K562 (cell line): Measurements from ENCODE around the gene SELENOM. TPM values are rescaled to one million over a fixed set of nuclear protein-coding genes. Genes with fewer than 3 reads are reported as not detected.

Experiments used
- ATAC-seq: fragments of 200-7000 bp; cut with Tn5 transposase; 3 replicates; pipeline ENCODE4 v1.9.1; 2020; ENCODE audit warnings: moderate library complexity
- BruUV-seq: library from RNA; stranded (reverse); fragments of 400-500 nt; replicated peaks from 2 replicates; lab custom pipeline; 2021; lab: Mats Ljungman, UMichigan
- CTCF ChIA-PET: fragments of 300-600 bp; formaldehyde crosslinking; extraction: SDS; loops from one replicate; lab custom pipeline; 2021; ENCODE audit warnings: low intra/inter-chr PET ratio; lab: Yijun Ruan, JAX
- POLR2A ChIA-PET: fragments of 300-600, 350-650 bp; sonication (Branson Sonifier 250); formaldehyde crosslinking; extraction: SDS; loops from one replicate; lab custom pipeline; 2021; ENCODE audit warnings: antibody characterized with exemption, inconsistent platforms; lab: Yijun Ruan, JAX
- DNase-seq, 4 experiments: peaks; one replicate each; pipeline versions ENCODE4 v3.0.0 to v3.0.0-alpha.2; 2011 to 2018; ENCODE audit warnings: low spot score in 3 of 4, mixed read lengths in 3 of 4; ENCODE audit errors: extremely low read depth in 1 of 4
- FAIRE-seq: peaks from 2 replicates; lab custom pipeline; 2011; peaks lifted over from hg19 to GRCh38; lab: Jason Lieb, UNC
- H2AFZ ChIP-seq: 2 replicates; pipeline ENCODE4 v1.6.0; 2011; ENCODE audit warnings: low read depth, low read length, control low read depth, inconsistent platforms
- H3K27ac ChIP-seq: fragments of 200-600 bp; 3 replicates; pipeline ENCODE4 v1.8.0; 2011; ENCODE audit warnings: low read depth, mild to moderate bottlenecking, control low read depth, inconsistent platforms, low read length, moderate library complexity, mixed read lengths; ENCODE audit errors: extremely low read depth
- H3K27me3 ChIP-seq, 2 experiments: fragments of 300-600 bp in 1 of 2; 2 replicates in 1 of 2; 3 replicates in 1 of 2; pipeline versions ENCODE4 v1.6.0 to v1.8.0; 2011; ENCODE audit warnings: inconsistent platforms in 2 of 2, low read length in 2 of 2, mild to moderate bottlenecking in 1 of 2, mixed read lengths in 1 of 2, moderate library complexity in 1 of 2; ENCODE audit not compliant: control insufficient read depth in 2 of 2, insufficient read depth in 2 of 2
- H3K36me3 ChIP-seq: fragments of 300-600 bp; 3 replicates; pipeline ENCODE4 v1.8.0; 2011; ENCODE audit warnings: mild to moderate bottlenecking, low read length, inconsistent platforms; ENCODE audit not compliant: control insufficient read depth, insufficient read depth
- H3K4me1 ChIP-seq, 2 experiments: fragments of 200-600 bp in 1 of 2; replicated peaks in 1 of 2; 2 replicates in 1 of 2; 3 replicates in 1 of 2; pipeline versions ENCODE4 v1.5.1 to v1.8.0; 2011; ENCODE audit warnings: inconsistent platforms in 2 of 2, low read length in 2 of 2, mild to moderate bottlenecking in 1 of 2, mixed read lengths in 1 of 2, moderate library complexity in 1 of 2; ENCODE audit not compliant: control insufficient read depth in 2 of 2, insufficient read depth in 2 of 2
- H3K4me2 ChIP-seq: 2 replicates; pipeline ENCODE4 v1.6.1; 2011; ENCODE audit warnings: low read length, control low read depth, inconsistent platforms, mixed read lengths; ENCODE audit not compliant: insufficient read depth
- H3K4me3 ChIP-seq: fragments of 200-600 bp; sonication (generic), shearing (Covaris generic); 2 replicates; pipeline ENCODE4 v1.5.1; 2016; ENCODE audit warnings: control low read depth, inconsistent platforms
- H3K79me2 ChIP-seq: fragments of 200-600 bp; 3 replicates; pipeline ENCODE4 v1.8.0; 2011; ENCODE audit warnings: low read length, inconsistent platforms; ENCODE audit not compliant: control insufficient read depth, insufficient read depth
- H3K9ac ChIP-seq, 2 experiments: 2 replicates each; pipeline versions ENCODE4 v1.6.0 to v1.6.1; 2011; ENCODE audit warnings: low read depth in 2 of 2, low read length in 2 of 2, control low read depth in 1 of 2, inconsistent platforms in 1 of 2, mild to moderate bottlenecking in 1 of 2, mixed read lengths in 1 of 2; ENCODE audit not compliant: insufficient read depth in 1 of 2
- H3K9me1 ChIP-seq: one replicate; pipeline ENCODE4 v1.6.0; 2011; ENCODE audit warnings: inconsistent platforms, mild to moderate bottlenecking, low read length, moderate library complexity; ENCODE audit not compliant: control insufficient read depth, insufficient read depth
- H3K9me3 ChIP-seq: replicated peaks from 2 replicates; pipeline ENCODE4 v1.5.1; 2011; ENCODE audit warnings: low read depth, low read length, inconsistent platforms; ENCODE audit not compliant: control insufficient read depth, insufficient read depth
- H4K20me1 ChIP-seq: replicated peaks from 2 replicates; pipeline ENCODE4 v1.6.1; 2011; ENCODE audit warnings: low read length, inconsistent platforms, mixed read lengths; ENCODE audit not compliant: control insufficient read depth, insufficient read depth
- ESRRB ChIP-seq: fragments of 250-450 bp; sonication (Bioruptor Pico); IDR thresholded peaks from 2 replicates; pipeline ENCODE4 v1.5.0; 2020; ENCODE audit warnings: mild to moderate bottlenecking, moderate library complexity, borderline replicate concordance
- KLF6 ChIP-seq: fragments of 250-450 bp; sonication (Bioruptor Pico); IDR thresholded peaks from 2 replicates; pipeline ENCODE4 v1.4.0; 2020; ENCODE audit warnings: mild to moderate bottlenecking, moderate library complexity, borderline replicate concordance
- WGBS: fragments of 100-300 bp; shearing (Covaris generic); methylation state at CpG from one replicate; pipeline ENCODE4 v1.1.6; 2016; ENCODE audit warnings: low coverage, mixed read lengths; ENCODE audit not compliant: insufficient coverage; ENCODE audit errors: missing lambda C conversion rate; 5-methylcytosine and 5-hydroxymethylcytosine counted together
- in situ Hi-C: fragments of 300-500 bp; cut with MboI; formaldehyde crosslinking; loops from 4 replicates; pipeline ENCODE4 v1.15.0; 2018; ENCODE audit warnings: inconsistent platforms, mixed read lengths
- intact Hi-C: fragments of 100-400 bp; cut with micrococcal nuclease; formaldehyde crosslinking; loops from 2 replicates; pipeline ENCODE4 v1.14.2; 2022
- polyA plus RNA-seq, 8 experiments: library from polyadenylated mRNA; depleted of rRNA in 4 of 8; stranded (reverse) in 5 of 8; unstranded in 3 of 8; fragments of >200 nt; fragmentation: Nextera tagmentation in 2 of 8; fragmentation: Illumina TruSeq in 1 of 8; extraction: Ambion mirVana in 2 of 8; extraction: Trizol in 1 of 8; gene quantifications; 2 replicates each; pipeline versions ENCODE4 v1.2.1 to v1.2.3, GENCODE V29; 2011 to 2014; ENCODE audit warnings: inconsistent platforms in 1 of 8, missing spikeins in 1 of 8
- total RNA-seq, 7 experiments: library from RNA; depleted of rRNA in 6 of 7; stranded (reverse); fragments of >200 nt in 6 of 7; fragmentation: Illumina TruSeq in 2 of 7; extraction: Trizol in 2 of 7; gene quantifications; 2 replicates each; pipeline versions ENCODE4 v1.2.1 to v1.2.3, GENCODE V29; 2011 to 2021; ENCODE audit warnings: low replicate concordance in 1 of 7
- TF ChIP-seq, protein P1 (sequence below): fragments of 450-650 bp; formaldehyde crosslinking; IDR thresholded peaks from 2 replicates; pipeline ENCODE4 v1.4.0; 2020; ENCODE audit warnings: mild to moderate bottlenecking, moderate library complexity

Gene SELENOM
- total and polyA plus RNA-seq, 9 of the 15 experiments (the other 6 are each of a cell fraction or from before 2014, with no cell fraction given), result 1.2 to 10.6 (median 3.7) TPM

DNA sequence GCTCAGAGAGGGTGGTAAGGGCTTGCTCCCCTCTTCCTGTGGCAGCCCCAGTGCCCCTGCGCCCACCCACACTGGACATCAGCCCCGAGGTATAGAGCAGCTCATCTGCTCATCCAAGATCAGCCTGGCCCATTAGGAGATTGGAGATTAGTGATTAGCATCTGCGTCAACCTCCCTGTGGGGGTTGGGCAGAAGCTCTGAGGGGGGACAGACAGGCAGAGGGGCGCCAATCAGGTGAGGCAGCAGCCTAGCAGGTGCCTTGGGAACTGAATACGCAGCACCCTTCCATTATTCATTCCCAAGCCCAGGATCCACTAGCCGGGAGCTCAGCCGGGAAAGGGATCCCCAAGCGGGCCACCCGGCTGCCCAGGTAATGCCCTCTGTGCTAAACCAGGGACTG is 15.2 kb downstream of the SELENOM start:
- H3K9me3 ChIP-seq, result no peaks in the 10 kb centered on the region
- FAIRE-seq (no peak), ATAC-seq (no peak), DNase-seq (no peak)
- no peaks in the 10 kb centered on the region for H3K79me2 ChIP-seq
- no peaks in the 10 kb centered on the region for H3K9me1 ChIP-seq
- peaks cover 46% of the 10 kb centered on the region; the same call in 2 of the 3 replicates for H3K36me3 ChIP-seq
- intact Hi-C loops (no loop called here), in situ Hi-C loops (no loop called here)
- H3K27me3 ChIP-seq, result no peaks in the 10 kb centered on the region
- H3K4me1 ChIP-seq, result peaks cover 1 to 27% of the 10 kb centered on the region in 2 experiments; a peak in 2 of 5 replicates
- H3K9ac ChIP-seq, result no peak overlapping the region
- TF ChIP-seq ESRRB (CRISPR knock-in tag) (no peak), KLF6 (CRISPR knock-in tag) (no peak)
- TF ChIP-seq, protein P1, sequence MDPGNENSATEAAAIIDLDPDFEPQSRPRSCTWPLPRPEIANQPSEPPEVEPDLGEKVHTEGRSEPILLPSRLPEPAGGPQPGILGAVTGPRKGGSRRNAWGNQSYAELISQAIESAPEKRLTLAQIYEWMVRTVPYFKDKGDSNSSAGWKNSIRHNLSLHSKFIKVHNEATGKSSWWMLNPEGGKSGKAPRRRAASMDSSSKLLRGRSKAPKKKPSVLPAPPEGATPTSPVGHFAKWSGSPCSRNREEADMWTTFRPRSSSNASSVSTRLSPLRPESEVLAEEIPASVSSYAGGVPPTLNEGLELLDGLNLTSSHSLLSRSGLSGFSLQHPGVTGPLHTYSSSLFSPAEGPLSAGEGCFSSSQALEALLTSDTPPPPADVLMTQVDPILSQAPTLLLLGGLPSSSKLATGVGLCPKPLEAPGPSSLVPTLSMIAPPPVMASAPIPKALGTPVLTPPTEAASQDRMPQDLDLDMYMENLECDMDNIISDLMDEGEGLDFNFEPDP (CRISPR knock-in tag), result no peak
- no peaks in the 10 kb centered on the region for H4K20me1 ChIP-seq
- 88% methylated on average over 8 of the region's 9 CpGs for WGBS
- CTCF ChIA-PET, result no interaction called here
- no peak overlapping the region for H3K4me3 ChIP-seq
- no peak overlapping the region for H3K27ac ChIP-seq
- no TSS peak for BruUV-seq
- H3K4me2 ChIP-seq, result no peak overlapping the region
- POLR2A ChIA-PET, result interaction anchor here (1.5 to 2.0 kb wide), 2 partner anchors 10 to 16 kb away, joined by 4 to 6 read pairs; partner anchors contain the start of gene SELENOM
- H2AFZ ChIP-seq, result no peak overlapping the region
